H9 (cell line): ENCODE measurements around the gene APOBEC3B. TPM values are rescaled to one million over a fixed set of nuclear protein-coding genes. Genes with fewer than 3 reads are reported as not detected.

Experiments
- DNase-seq: peaks from one replicate; pipeline ENCODE4 v3.0.0-alpha.2; 2017
- H2AFZ ChIP-seq: one replicate; pipeline ENCODE4 v1.6.1; 2013; ENCODE audit warnings: mild to moderate bottlenecking, low read length, control low read depth, moderate library complexity
- H2AK5ac ChIP-seq: 2 replicates; pipeline ENCODE4 v1.6.1; 2013; ENCODE audit warnings: low read length, control low read depth, mixed read lengths; ENCODE audit not compliant: insufficient read length
- H2BK120ac ChIP-seq: one replicate; pipeline ENCODE4 v1.6.1; 2013; ENCODE audit warnings: low read depth, mild to moderate bottlenecking, low read length, control low read depth, inconsistent platforms; ENCODE audit not compliant: poor library complexity, severe bottlenecking
- H2BK12ac ChIP-seq: 2 replicates; pipeline ENCODE4 v1.6.1; 2013; ENCODE audit warnings: low read length, control low read depth, mixed read lengths, low read depth; ENCODE audit not compliant: insufficient read length
- H2BK15ac ChIP-seq: 2 replicates; pipeline ENCODE4 v1.6.1; 2013; ENCODE audit warnings: low read depth, low read length, control low read depth
- H2BK20ac ChIP-seq: one replicate; pipeline ENCODE4 v1.6.1; 2013; ENCODE audit warnings: low read depth, mild to moderate bottlenecking, low read length, control low read depth, inconsistent platforms; ENCODE audit not compliant: poor library complexity, severe bottlenecking
- H2BK5ac ChIP-seq: 2 replicates; pipeline ENCODE4 v1.6.1; 2013; ENCODE audit warnings: low read length, control low read depth, mixed read lengths; ENCODE audit not compliant: insufficient read length
- H3K14ac ChIP-seq: 2 replicates; pipeline ENCODE4 v1.6.1; 2013; ENCODE audit warnings: low read length, control low read depth; ENCODE audit not compliant: insufficient read depth
- H3K18ac ChIP-seq: 2 replicates; pipeline ENCODE4 v1.6.1; 2013; ENCODE audit warnings: low read depth, mild to moderate bottlenecking, mixed read lengths, low read length, control low read depth; ENCODE audit not compliant: insufficient read length
- H3K23ac ChIP-seq: 2 replicates; pipeline ENCODE4 v1.6.1; 2013; ENCODE audit warnings: low read length, control low read depth, mixed read lengths, low read depth; ENCODE audit not compliant: insufficient read length
- H3K23me2 ChIP-seq: 2 replicates; pipeline ENCODE4 v1.6.1; 2013; ENCODE audit warnings: low read depth, mild to moderate bottlenecking, mixed read lengths, low read length, control low read depth; ENCODE audit not compliant: insufficient read length, poor library complexity, severe bottlenecking
- H3K27ac ChIP-seq: 2 replicates; pipeline ENCODE4 v1.5.1; 2013; ENCODE audit warnings: low read length, control low read depth, mixed read lengths, low read depth; ENCODE audit not compliant: insufficient read length
- H3K27me3 ChIP-seq: 2 replicates; pipeline ENCODE4 v1.6.1; 2013; ENCODE audit warnings: low read length, control low read depth, inconsistent platforms; ENCODE audit not compliant: insufficient read depth
- H3K4ac ChIP-seq: 2 replicates; pipeline ENCODE4 v1.6.1; 2013; ENCODE audit warnings: low read depth, mild to moderate bottlenecking, control low read depth, inconsistent platforms, low read length, moderate library complexity
- H3K4me1 ChIP-seq: 2 replicates; pipeline ENCODE4 v1.6.1; 2013; ENCODE audit warnings: low read length, control low read depth, inconsistent platforms; ENCODE audit not compliant: insufficient read depth
- H3K4me2 ChIP-seq: 2 replicates; pipeline ENCODE4 v1.6.1; 2013; ENCODE audit warnings: low read length, control low read depth, mixed read lengths; ENCODE audit not compliant: insufficient read length, insufficient read depth
- H3K56ac ChIP-seq: 2 replicates; pipeline ENCODE4 v1.6.1; 2013; ENCODE audit warnings: low read depth, mild to moderate bottlenecking, mixed read lengths, low read length, control low read depth; ENCODE audit not compliant: insufficient read length
- H3K79me1 ChIP-seq: 2 replicates; pipeline ENCODE4 v1.6.1; 2013; ENCODE audit warnings: low read depth, mild to moderate bottlenecking, moderate library complexity, low read length, control low read depth, inconsistent platforms; ENCODE audit not compliant: insufficient read depth, poor library complexity, severe bottlenecking
- H3K79me2 ChIP-seq: 2 replicates; pipeline ENCODE4 v1.6.1; 2013; ENCODE audit warnings: low read length, control low read depth, inconsistent platforms; ENCODE audit not compliant: insufficient read depth
- H3K9ac ChIP-seq: 2 replicates; pipeline ENCODE4 v1.6.1; 2013; ENCODE audit warnings: low read length, control low read depth, mixed read lengths; ENCODE audit not compliant: insufficient read length; ENCODE audit errors: extremely low read depth
- H3K9me3 ChIP-seq: one replicate; pipeline ENCODE4 v1.6.1; 2013; ENCODE audit warnings: low read depth, low read length, inconsistent platforms; ENCODE audit not compliant: control insufficient read depth
- H3T11ph ChIP-seq: one replicate; pipeline ENCODE4 v1.6.1; 2013; ENCODE audit warnings: mild to moderate bottlenecking, low read length, control low read depth, inconsistent platforms
- H4K20me1 ChIP-seq: one replicate; pipeline ENCODE4 v1.6.1; 2013; ENCODE audit not compliant: control insufficient read depth, insufficient read length, insufficient read depth
- H4K5ac ChIP-seq: 2 replicates; pipeline ENCODE4 v1.6.1; 2013; ENCODE audit warnings: low read depth, mild to moderate bottlenecking, mixed read lengths, low read length, control low read depth; ENCODE audit not compliant: insufficient read length
- H4K8ac ChIP-seq: replicated peaks from 2 replicates; pipeline ENCODE4 v1.6.1; 2013; ENCODE audit warnings: low read length, control low read depth, mixed read lengths, low read depth; ENCODE audit not compliant: insufficient read length
- H4K91ac ChIP-seq: 2 replicates; pipeline ENCODE4 v1.6.1; 2013; ENCODE audit warnings: low read depth, mild to moderate bottlenecking, moderate library complexity, mixed read lengths, low read length, control low read depth; ENCODE audit not compliant: insufficient read length
- H3K27ac Mint-ChIP-seq, 3 experiments: 2 replicates in 2 of 3; 3 replicates in 1 of 3; pipeline ENCODE4 v1.8.0; 2020 to 2021; ENCODE audit warnings: mixed read lengths in 3 of 3, mild to moderate bottlenecking in 1 of 3, moderate library complexity in 1 of 3
- H3K27me3 Mint-ChIP-seq: 2 replicates; pipeline ENCODE4 v1.8.0; 2021; ENCODE audit warnings: low read depth, mild to moderate bottlenecking, moderate library complexity, mixed read lengths
- H3K36me3 Mint-ChIP-seq, 3 experiments: 2 replicates in 2 of 3; 3 replicates in 1 of 3; pipeline ENCODE4 v1.8.0; 2020 to 2021; ENCODE audit warnings: low read depth in 3 of 3, mixed read lengths in 3 of 3; ENCODE audit not compliant: insufficient read depth in 1 of 3
- H3K4me1 Mint-ChIP-seq, 2 experiments: 2 replicates each; pipeline ENCODE4 v1.8.0; 2020; ENCODE audit warnings: mixed read lengths in 2 of 2
- H3K4me3 Mint-ChIP-seq, 2 experiments: 2 replicates in 1 of 2; 3 replicates in 1 of 2; pipeline ENCODE4 v1.8.0; 2020 to 2021; ENCODE audit warnings: mild to moderate bottlenecking in 2 of 2, mixed read lengths in 2 of 2, moderate library complexity in 1 of 2
- H3K9me3 Mint-ChIP-seq, 2 experiments: 2 replicates in 1 of 2; 3 replicates in 1 of 2; pipeline ENCODE4 v1.8.0; 2020; ENCODE audit warnings: mild to moderate bottlenecking in 2 of 2, mixed read lengths in 2 of 2, moderate library complexity in 1 of 2
- WGBS: extraction: QIAGEN DNeasy Blood & Tissue Kit; methylation state at CpG from one replicate; pipeline ENCODE4 v1.1.7; 2013; ENCODE audit warnings: missing lambda C conversion rate, low lambda C conversion rate, mixed read lengths; ENCODE audit not compliant: insufficient read length; ENCODE audit errors: extremely low coverage; 5-methylcytosine and 5-hydroxymethylcytosine counted together
- total RNA-seq: library from RNA; stranded (reverse); gene quantifications from 2 replicates; pipeline ENCODE4 v1.2.1, GENCODE V29; 2021
- TF ChIP-seq, protein P1 (sequence below): fragments of 200-600 bp; sonication (generic); conservative IDR thresholded peaks from 3 replicates; pipeline ENCODE4 v1.8.0; 2021; ENCODE audit warnings: antibody characterized with exemption, mild to moderate bottlenecking

APOBEC3B gene
- total RNA-seq, 1 experiment from 2014 or later, result 29.0 TPM

GRCh38 chr22:38946771-38947170 lies 35.4 kb upstream of the APOBEC3B start:
- no CpG with 5 or more reads among the region's 8 CpGs for WGBS
- Histone ChIP-seq H2AK5ac (no peak overlapping the region), H3K27ac (no peak overlapping the region), H4K8ac (no peak overlapping the region), H2BK5ac (no peak overlapping the region), H3K4me1 (no peaks in the 10 kb centered on the region), H3K27me3 (no peaks in the 10 kb centered on the region), H3K79me1 (no peaks in the 10 kb centered on the region), H3K23me2 (no peaks in the 10 kb centered on the region), H2BK20ac (no peak overlapping the region), H2BK120ac (no peak overlapping the region), H3K4me2 (no peak overlapping the region), H3K23ac (no peak overlapping the region), H2AFZ (no peak overlapping the region), H3K9me3 (no peaks in the 10 kb centered on the region), H3K18ac (no peak overlapping the region), H3K4ac (no peak overlapping the region), H2BK15ac (no peak overlapping the region), H3K9ac (no peak overlapping the region), H4K20me1 (no peaks in the 10 kb centered on the region), H2BK12ac (no peak overlapping the region), H3T11ph (no peak overlapping the region), H3K79me2 (no peaks in the 10 kb centered on the region), H3K56ac (no peak overlapping the region), H4K5ac (no peak overlapping the region), H4K91ac (no peak overlapping the region), H3K14ac (no peak overlapping the region)
- H3K27me3 Mint-ChIP-seq, result peaks cover 35% of the 10 kb centered on the region
- H3K9me3 Mint-ChIP-seq, result no peaks in the 10 kb centered on the region; a peak in 1 of 5 replicates
- H3K27ac Mint-ChIP-seq, result peak overlapping the region in 1 of 3 experiments; percentile 13; a peak in 1 of 7 replicates
- H3K36me3 Mint-ChIP-seq, result no peaks in the 10 kb centered on the region
- H3K4me3 Mint-ChIP-seq, result no peak overlapping the region
- H3K4me1 Mint-ChIP-seq, result peaks cover 20 to 29% of the 10 kb centered on the region in 2 experiments
- DNase-seq, result peak; percentile 30
- TF ChIP-seq, protein P1, sequence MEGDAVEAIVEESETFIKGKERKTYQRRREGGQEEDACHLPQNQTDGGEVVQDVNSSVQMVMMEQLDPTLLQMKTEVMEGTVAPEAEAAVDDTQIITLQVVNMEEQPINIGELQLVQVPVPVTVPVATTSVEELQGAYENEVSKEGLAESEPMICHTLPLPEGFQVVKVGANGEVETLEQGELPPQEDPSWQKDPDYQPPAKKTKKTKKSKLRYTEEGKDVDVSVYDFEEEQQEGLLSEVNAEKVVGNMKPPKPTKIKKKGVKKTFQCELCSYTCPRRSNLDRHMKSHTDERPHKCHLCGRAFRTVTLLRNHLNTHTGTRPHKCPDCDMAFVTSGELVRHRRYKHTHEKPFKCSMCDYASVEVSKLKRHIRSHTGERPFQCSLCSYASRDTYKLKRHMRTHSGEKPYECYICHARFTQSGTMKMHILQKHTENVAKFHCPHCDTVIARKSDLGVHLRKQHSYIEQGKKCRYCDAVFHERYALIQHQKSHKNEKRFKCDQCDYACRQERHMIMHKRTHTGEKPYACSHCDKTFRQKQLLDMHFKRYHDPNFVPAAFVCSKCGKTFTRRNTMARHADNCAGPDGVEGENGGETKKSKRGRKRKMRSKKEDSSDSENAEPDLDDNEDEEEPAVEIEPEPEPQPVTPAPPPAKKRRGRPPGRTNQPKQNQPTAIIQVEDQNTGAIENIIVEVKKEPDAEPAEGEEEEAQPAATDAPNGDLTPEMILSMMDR, result no peak
